GM10847 (cell line): Measurements from ENCODE around the gene GPR171.

Experiments
- POLR2A ChIP-seq: IDR thresholded peaks from 2 replicates; pipeline ENCODE4 v1.6.1; 2011; ENCODE audit not compliant: insufficient read length; ENCODE audit errors: extremely low read depth

Gene GPR171

DNA sequence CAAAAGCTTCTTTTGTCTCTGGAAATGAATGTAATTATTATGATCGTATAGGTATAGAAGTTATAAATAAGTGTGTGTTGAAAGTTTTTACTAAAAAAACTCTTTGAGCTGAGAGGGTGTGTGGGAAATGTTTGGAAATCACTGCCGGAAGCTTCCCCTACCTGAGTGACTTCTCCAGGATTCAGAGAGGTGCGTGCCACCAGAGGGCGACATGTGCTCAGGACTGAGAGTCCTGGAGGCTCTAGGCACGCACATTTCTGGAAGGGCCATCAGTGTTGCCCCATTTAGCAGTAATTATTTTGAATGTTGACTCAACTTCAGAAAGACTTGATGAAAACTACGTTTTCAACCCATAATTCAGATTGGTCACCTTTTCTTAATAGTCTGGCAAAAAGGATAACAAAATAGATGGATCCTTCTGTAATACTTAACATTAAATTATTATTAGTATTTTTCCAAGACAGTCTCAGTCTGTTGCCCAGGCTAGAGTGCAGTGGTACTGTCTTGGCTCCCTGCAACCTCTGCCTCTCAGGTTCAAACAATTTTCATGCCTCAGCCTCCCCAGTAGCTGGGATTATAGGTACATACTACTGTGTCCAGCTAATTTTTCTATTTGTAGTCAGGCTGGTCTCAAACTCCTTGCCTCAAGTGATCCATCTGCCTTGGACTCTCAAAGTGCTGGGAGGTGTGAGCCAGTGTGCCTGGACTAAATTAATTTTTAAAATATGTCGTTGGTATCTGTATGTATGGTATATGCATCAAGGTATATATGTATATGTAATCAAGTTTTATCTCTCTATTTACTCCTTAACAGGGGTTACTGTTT is 34.5 kb downstream of the GPR171 start:
- no peak for TF ChIP-seq POLR2A

DNA sequence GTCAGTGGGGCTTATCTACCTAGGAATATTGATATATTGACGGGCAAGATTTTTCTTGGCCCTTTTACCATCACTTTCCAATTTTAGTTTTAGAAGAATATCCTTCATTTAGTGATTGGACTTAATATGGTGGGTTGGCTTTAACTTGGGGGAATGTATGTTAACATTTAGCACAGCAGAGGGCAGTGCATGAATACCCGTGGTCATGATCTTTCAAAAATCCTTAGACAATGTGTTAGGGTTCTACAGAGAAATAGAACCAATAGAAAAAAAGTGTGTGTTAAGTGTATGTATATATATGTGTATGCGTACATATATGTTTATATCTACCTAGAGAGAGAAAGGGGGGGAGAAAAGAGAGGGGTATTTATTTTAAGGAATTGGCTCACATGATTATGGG is 36.9 kb downstream of the GPR171 start:
- TF ChIP-seq POLR2A, result no peak

DNA sequence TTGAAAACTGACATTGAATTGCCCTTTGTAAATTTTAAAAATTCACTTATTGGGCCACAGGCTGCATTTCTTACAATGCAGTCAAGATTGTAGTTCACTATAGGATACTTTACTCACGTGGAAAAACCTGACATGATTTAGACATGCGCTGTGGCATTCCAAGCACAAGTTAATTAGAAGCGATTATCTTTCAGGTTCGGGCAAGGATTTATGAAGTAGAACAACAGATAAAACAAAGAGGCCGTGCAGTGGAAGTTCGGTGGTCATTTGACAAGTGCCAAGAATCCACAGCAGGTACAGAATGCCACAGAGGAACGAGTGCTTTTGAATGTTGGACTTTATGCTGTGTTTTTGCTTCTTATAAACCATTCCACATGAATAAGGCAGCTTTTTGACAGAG is 37.8 kb downstream of the GPR171 start:
- no peak for TF ChIP-seq POLR2A

GRCh38 chr3:151159806-151160205 is 43.2 kb downstream of the GPR171 start:
- no peak for TF ChIP-seq POLR2A

- TF ChIP-seq POLR2A, result no peak
Measured at GRCh38 chr3:151156618-151157216, 46.3 kb downstream of the GPR171 start.

DNA sequence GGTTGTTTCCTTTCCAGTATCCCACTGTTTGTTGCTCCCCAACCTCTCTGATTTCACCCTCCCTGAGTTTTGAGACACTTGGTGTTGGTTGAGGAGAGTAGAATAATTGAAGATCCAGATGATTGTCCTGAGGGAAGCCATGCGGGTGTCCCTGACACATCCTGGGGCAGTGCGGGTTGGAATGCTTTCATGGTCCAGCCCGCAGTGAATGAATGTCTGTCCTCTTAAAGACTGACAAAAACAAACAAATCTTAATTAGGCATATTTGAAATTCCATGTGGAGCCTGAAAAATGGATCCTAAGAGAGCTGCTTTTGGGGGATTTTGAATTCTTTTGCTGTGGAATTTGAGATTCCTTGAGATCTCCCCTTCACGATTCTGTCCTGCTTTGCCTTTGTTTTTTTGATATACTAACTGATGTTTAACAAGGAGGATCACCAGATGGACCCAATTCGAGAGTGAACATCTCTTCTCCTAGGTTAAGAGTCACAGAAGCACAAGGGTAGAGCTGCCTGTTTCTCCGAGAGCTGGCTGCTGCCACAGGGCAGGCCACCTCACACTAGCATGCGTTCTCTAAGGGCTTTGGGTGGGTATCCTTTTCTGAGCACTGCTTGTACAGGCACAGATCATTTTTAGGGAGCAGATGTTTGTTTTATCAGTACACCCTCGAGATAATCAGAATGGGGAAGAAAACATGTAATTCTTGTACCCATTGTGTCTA is 47.4 kb downstream of the GPR171 start:
- no peak for TF ChIP-seq POLR2A

GRCh38 chr3:151154566-151154965 is 48.5 kb downstream of the GPR171 start:
- no peak for TF ChIP-seq POLR2A

DNA sequence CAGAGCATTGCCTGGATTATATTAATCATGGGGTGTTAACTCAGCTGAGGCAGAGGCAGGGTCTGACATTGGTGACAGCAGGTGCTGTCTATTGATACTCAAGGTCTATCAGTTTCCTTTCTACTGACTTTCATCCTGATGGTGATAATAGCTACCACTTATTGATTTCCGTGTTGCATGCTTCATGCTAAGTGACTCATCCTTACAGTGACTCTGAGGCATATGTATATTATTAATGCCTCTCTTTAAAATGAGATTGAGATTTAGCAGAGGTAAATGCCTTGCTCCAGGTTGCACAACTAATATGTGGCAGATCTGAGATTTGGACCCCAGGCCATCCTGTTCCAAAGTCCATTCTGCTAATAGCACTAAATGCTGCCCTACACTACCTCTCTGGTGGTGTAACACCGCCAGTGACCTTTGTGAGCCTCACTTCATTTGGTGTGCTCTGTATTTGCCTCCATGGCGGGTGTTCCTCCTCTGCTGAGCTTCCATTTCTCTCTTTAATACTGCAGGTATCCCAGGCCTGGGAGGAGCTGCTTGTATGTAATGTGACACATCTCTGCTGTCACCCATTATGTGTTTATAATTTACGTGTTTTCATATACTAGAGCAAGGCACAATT is 50.4 kb downstream of the GPR171 start:
- TF ChIP-seq POLR2A, result no peak
